Stimulated activated CD4-positive, alpha-beta T cell treated with anti-CD3 and anti-CD28 coated beads, Interleukin-4, amount 100 ng/mL, for 1 hour (primary cell): ENCODE data around the gene BBLN.
"Not testable (repeated sequence)": the region's sequence is repeated elsewhere in the genome, so short reads cannot be mapped to it uniquely, and the experiment has no call there.

ENCODE experiments used
- DNase-seq: peaks from one replicate; pipeline ENCODE4 v3.0.0-alpha.2; 2020

Gene BBLN

GRCh38 chr9:128164307-128164885, 4.3 kb downstream of the BBLN start:
- no peak for DNase-seq

- no peak for DNase-seq
Observed at GRCh38 chr9:128166169-128166568, 6.1 kb downstream of the BBLN start.

GRCh38 chr9:128167209-128167608, 7.1 kb downstream of the BBLN start:
- no peak for DNase-seq

GRCh38 chr9:128168731-128169308, 8.8 kb downstream of the BBLN start:
- no peak for DNase-seq

- no peak for DNase-seq
Observed at GRCh38 chr9:128169492-128169891, 9.4 kb downstream of the BBLN start.

GRCh38 chr9:128169925-128170324, 9.9 kb downstream of the BBLN start:
- no peak for DNase-seq

- DNase-seq, result no peak
Observed at GRCh38 chr9:128174062-128174461, 14.0 kb downstream of the BBLN start.

- DNase-seq, result no peak
Observed at GRCh38 chr9:128175102-128175563, 15.1 kb downstream of the BBLN start.

GRCh38 chr9:128175726-128176125, 15.7 kb downstream of the BBLN start:
- no peak for DNase-seq

GRCh38 chr9:128178806-128179431, 18.9 kb downstream of the BBLN start:
- no peak for DNase-seq

- DNase-seq, result no peak
Observed at GRCh38 chr9:128180001-128180400, 19.9 kb downstream of the BBLN start.

- DNase-seq, result no peak
Observed at GRCh38 chr9:128180447-128180846, 20.4 kb downstream of the BBLN start.

- DNase-seq, result not testable (repeated sequence)
Observed at GRCh38 chr9:128181480-128181879, 21.4 kb downstream of the BBLN start.

GRCh38 chr9:128182893-128183588, 23.0 kb downstream of the BBLN start:
- DNase-seq, result no peak

- no peak for DNase-seq
Observed at GRCh38 chr9:128185979-128186965, 26.2 kb downstream of the BBLN start.

- no peak for DNase-seq
Observed at GRCh38 chr9:128187361-128187760, 27.3 kb downstream of the BBLN start.

GRCh38 chr9:128188209-128188608, 28.1 kb downstream of the BBLN start:
- DNase-seq, result no peak

- DNase-seq, result no peak
Observed at GRCh38 chr9:128190013-128190412, 29.9 kb downstream of the BBLN start.

GRCh38 chr9:128190516-128191405, 30.7 kb downstream of the BBLN start:
- DNase-seq, result no peak

- DNase-seq, result peak; percentile 78
Observed at GRCh38 chr9:128191406-128192046, 31.5 kb downstream of the BBLN start, which contains the start of gene CIZ1. CIZ1 (minus strand) TSS chr9:128191572; CDS start chr9:128190857, 715 bp downstream.
